Ishikawa (cell line): ENCODE results near the gene CDK6.

ENCODE experiments used
- CEBPB ChIP-seq: IDR thresholded peaks from 2 replicates; pipeline ENCODE4 v1.6.1; 2012
- CREB1 ChIP-seq: IDR thresholded peaks from 2 replicates; pipeline ENCODE4 v1.6.1; 2012; ENCODE audit warnings: low read depth
- EGR1 ChIP-seq: IDR thresholded peaks from 2 replicates; pipeline ENCODE4 v1.6.1; 2012
- EP300 ChIP-seq: IDR thresholded peaks from 2 replicates; pipeline ENCODE4 v1.6.1; 2012; ENCODE audit warnings: borderline replicate concordance
- FOXM1 ChIP-seq: IDR thresholded peaks from 2 replicates; pipeline ENCODE4 v1.6.1; 2012; ENCODE audit warnings: low read depth, borderline replicate concordance
- NFIC ChIP-seq: IDR thresholded peaks from 2 replicates; pipeline ENCODE4 v1.6.1; 2012
- RAD21 ChIP-seq: IDR thresholded peaks from 2 replicates; pipeline ENCODE4 v1.6.1; 2012; ENCODE audit warnings: low read depth
- REST ChIP-seq: IDR thresholded peaks from 2 replicates; pipeline ENCODE4 v1.6.1; 2012; ENCODE audit warnings: low read depth, mild to moderate bottlenecking
- TAF1 ChIP-seq: IDR thresholded peaks from 2 replicates; pipeline ENCODE4 v1.6.1; 2012; ENCODE audit warnings: low read depth, mild to moderate bottlenecking
- TCF12 ChIP-seq: IDR thresholded peaks from 2 replicates; pipeline ENCODE4 v1.6.1; 2012; ENCODE audit warnings: low read depth
- TEAD4 ChIP-seq: IDR thresholded peaks from 2 replicates; pipeline ENCODE4 v1.6.1; 2012
- YY1 ChIP-seq: IDR thresholded peaks from 2 replicates; pipeline ENCODE4 v1.6.1; 2012; ENCODE audit warnings: low read depth
- ZBTB7A ChIP-seq: IDR thresholded peaks from 2 replicates; pipeline ENCODE4 v1.6.1; 2012; ENCODE audit warnings: low read depth
- TF ChIP-seq, protein P1 (sequence below): IDR thresholded peaks from 2 replicates; pipeline ENCODE4 v1.6.1; 2012
- TF ChIP-seq, protein P2 (sequence below): IDR thresholded peaks from 2 replicates; pipeline ENCODE4 v1.6.1; 2012

The CDK6 gene

GRCh38 chr7:92838934-92839333 lies 2.6 kb upstream of the CDK6 start:
- TF ChIP-seq EGR1 (no peak), NFIC (no peak), CREB1 (no peak), FOXM1 (no peak), ZBTB7A (no peak), RAD21 (no peak), TAF1 (no peak), TCF12 (no peak), REST (no peak)
- TF ChIP-seq, protein P1, sequence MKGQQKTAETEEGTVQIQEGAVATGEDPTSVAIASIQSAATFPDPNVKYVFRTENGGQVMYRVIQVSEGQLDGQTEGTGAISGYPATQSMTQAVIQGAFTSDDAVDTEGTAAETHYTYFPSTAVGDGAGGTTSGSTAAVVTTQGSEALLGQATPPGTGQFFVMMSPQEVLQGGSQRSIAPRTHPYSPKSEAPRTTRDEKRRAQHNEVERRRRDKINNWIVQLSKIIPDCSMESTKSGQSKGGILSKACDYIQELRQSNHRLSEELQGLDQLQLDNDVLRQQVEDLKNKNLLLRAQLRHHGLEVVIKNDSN: no peak

DNA sequence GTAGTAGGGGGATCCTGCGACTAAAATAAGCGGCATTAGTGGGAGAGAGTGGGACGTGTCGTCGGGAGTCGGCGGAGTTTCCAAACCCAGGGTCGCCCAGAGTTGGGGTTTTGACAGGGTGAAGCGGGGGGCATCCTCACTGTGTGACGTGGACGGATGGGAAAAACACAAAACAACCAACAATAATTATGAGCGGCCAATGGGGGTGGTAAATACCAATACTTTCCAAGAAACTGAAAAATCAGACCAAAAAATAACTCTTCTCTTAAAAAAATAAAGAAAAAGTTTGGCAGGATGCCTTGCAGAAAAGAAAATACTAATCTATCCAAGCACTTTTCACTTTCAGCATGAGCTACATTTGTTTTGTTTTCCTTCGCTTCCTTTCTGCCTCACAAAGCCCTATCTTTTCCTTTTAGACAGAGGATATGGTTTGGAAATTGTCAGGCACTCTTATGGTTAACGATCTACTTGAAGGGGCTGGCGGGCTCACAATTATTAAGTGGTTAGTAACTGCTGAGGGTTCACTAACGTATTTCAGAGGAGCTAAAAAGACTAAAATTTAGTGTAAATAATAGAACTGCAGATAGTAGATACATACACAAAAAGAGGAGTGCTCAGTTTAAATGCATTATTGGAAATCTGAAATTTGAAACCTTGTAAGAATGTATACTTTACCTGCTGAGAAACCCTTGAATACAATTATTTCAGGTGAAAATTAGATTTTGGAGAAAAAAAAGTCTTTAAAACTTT lies 802 bp upstream of the CDK6 start:
- no peak for TF ChIP-seq NFIC
- TF ChIP-seq, protein P2, sequence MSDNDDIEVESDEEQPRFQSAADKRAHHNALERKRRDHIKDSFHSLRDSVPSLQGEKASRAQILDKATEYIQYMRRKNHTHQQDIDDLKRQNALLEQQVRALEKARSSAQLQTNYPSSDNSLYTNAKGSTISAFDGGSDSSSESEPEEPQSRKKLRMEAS: no peak
- TF ChIP-seq CREB1: no peak

GRCh38 chr7:92835851-92836488 lies 403 bp downstream of the CDK6 start:
- no peak for TF ChIP-seq RAD21
- TF ChIP-seq, protein P1: no peak
- TF ChIP-seq REST: no peak
- TF ChIP-seq, protein P2: no peak
- no peak for TF ChIP-seq EP300
- no peak for TF ChIP-seq ZBTB7A
- TF ChIP-seq CREB1: no peak
- TF ChIP-seq YY1: no peak
- no peak for TF ChIP-seq CEBPB
- TF ChIP-seq TCF12: no peak
- no peak for TF ChIP-seq TEAD4
- TF ChIP-seq FOXM1: no peak
- no peak for TF ChIP-seq TAF1
- no peak for TF ChIP-seq EGR1
- TF ChIP-seq NFIC: no peak

GRCh38 chr7:92835261-92835850 lies 1.0 kb downstream of the CDK6 start:
- TF ChIP-seq, protein P2: no peak; the same call in 1 of the 2 replicates
- TF ChIP-seq TEAD4: peak; percentile 86

- no peak; the same call in none of the 2 replicates for TF ChIP-seq ZBTB7A
- TF ChIP-seq EGR1: no peak
- no peak for TF ChIP-seq CREB1
- TF ChIP-seq REST: no peak
- TF ChIP-seq, protein P1: no peak
- TF ChIP-seq NFIC: no peak
- TF ChIP-seq RAD21: no peak
- no peak for TF ChIP-seq YY1
- no peak for TF ChIP-seq TAF1
- no peak for TF ChIP-seq CEBPB
- TF ChIP-seq, protein P2: no peak; the same call in 1 of the 2 replicates
- no peak for TF ChIP-seq TEAD4
- no peak for TF ChIP-seq EP300
- TF ChIP-seq TCF12: no peak
- TF ChIP-seq FOXM1: no peak
These were observed 1.7 kb downstream of the CDK6 start for GRCh38 chr7:92834507-92835260.
